AG10803 (cell line): ENCODE results near the gene KCNAB2.

ENCODE experiments used
- DNase-seq: peaks from one replicate; pipeline ENCODE4 v3.0.0; 2010; ENCODE audit warnings: low read depth
- H3K4me3 ChIP-seq: 2 replicates; pipeline ENCODE4 v1.5.1; 2011; ENCODE audit warnings: mild to moderate bottlenecking, low read length, control low read depth
- CTCF ChIP-seq: conservative IDR thresholded peaks from 2 replicates; pipeline ENCODE4 v1.5.1; 2011; ENCODE audit warnings: mild to moderate bottlenecking, low read length, control low read depth, inconsistent platforms

The KCNAB2 gene

GRCh38 chr1:6108937-6109614, 63.4 kb downstream of the KCNAB2 start:
- H3K4me3 ChIP-seq, result no peak overlapping the region
- peak; percentile 49 for DNase-seq
- TF ChIP-seq CTCF, result peak; percentile 57

GRCh38 chr1:6109688-6110087, 64.0 kb downstream of the KCNAB2 start:
- H3K4me3 ChIP-seq, result no peak overlapping the region
- TF ChIP-seq CTCF, result no peak
- DNase-seq, result no peak

GRCh38 chr1:6110326-6110725, 64.6 kb downstream of the KCNAB2 start:
- no peak for DNase-seq
- H3K4me3 ChIP-seq, result no peak overlapping the region
- TF ChIP-seq CTCF, result no peak

GRCh38 chr1:6111571-6111970, 65.9 kb downstream of the KCNAB2 start:
- TF ChIP-seq CTCF, result no peak
- no peak overlapping the region for H3K4me3 ChIP-seq
- peak; percentile 39 for DNase-seq

GRCh38 chr1:6111991-6112689, 66.5 kb downstream of the KCNAB2 start:
- no peak for TF ChIP-seq CTCF

GRCh38 chr1:6112690-6113005, 67.0 kb downstream of the KCNAB2 start:
- no peak for DNase-seq
- no peak overlapping the region for H3K4me3 ChIP-seq
- no peak for TF ChIP-seq CTCF

More at GRCh38 chr1:6111991-6112689, 66.5 kb downstream of the KCNAB2 start:
- H3K4me3 ChIP-seq, result no peak overlapping the region
- no peak for DNase-seq

- TF ChIP-seq CTCF, result no peak
- no peak for DNase-seq
- no peak overlapping the region for H3K4me3 ChIP-seq
Measured at GRCh38 chr1:6113116-6113515, 67.4 kb downstream of the KCNAB2 start.
